ENCODE results near the gene RABGAP1L. TPM values are rescaled to one million over a fixed set of nuclear protein-coding genes. Genes with fewer than 3 reads are reported as not detected.
"Not testable (repeated sequence)": the region's sequence is repeated elsewhere in the genome, so short reads cannot be mapped to it uniquely, and the experiment has no call there.

Gene RABGAP1L
- total RNA-seq, 2 donors from 2014 or later: 53.4 to 101 TPM

GRCh38 chr1:174391716-174392115 is 232.4 kb downstream of the RABGAP1L start:
- DNase-seq (ENCODE audit: low spot score) (no peak), ATAC-seq (no peak)
- Mint-ChIP-seq H3K4me3 (no peak overlapping the region), H3K4me1 (ENCODE audit: low read depth in 2 of 2) (peaks cover 2 to 10% of the 10 kb centered on the region in 2 donors), H3K9me3 (no peaks in the 10 kb centered on the region), H3K36me3 (no peaks in the 10 kb centered on the region), H3K27ac (no peak overlapping the region), H3K27me3 (no peaks in the 10 kb centered on the region)

- peaks cover 16 to 21% of the 10 kb centered on the region in 2 donors for H3K4me1 Mint-ChIP-seq (ENCODE audit: low read depth in 2 of 2)
- H3K36me3 Mint-ChIP-seq: no peaks in the 10 kb centered on the region
- H3K9me3 Mint-ChIP-seq: no peaks in the 10 kb centered on the region
- DNase-seq (ENCODE audit: low spot score) (no peak), ATAC-seq (no peak)
- H3K27me3 Mint-ChIP-seq: no peaks in the 10 kb centered on the region
- no peak overlapping the region for H3K27ac Mint-ChIP-seq
- H3K4me3 Mint-ChIP-seq: no peak overlapping the region
Measured at GRCh38 chr1:174393885-174394284, 234.6 kb downstream of the RABGAP1L start.

DNA sequence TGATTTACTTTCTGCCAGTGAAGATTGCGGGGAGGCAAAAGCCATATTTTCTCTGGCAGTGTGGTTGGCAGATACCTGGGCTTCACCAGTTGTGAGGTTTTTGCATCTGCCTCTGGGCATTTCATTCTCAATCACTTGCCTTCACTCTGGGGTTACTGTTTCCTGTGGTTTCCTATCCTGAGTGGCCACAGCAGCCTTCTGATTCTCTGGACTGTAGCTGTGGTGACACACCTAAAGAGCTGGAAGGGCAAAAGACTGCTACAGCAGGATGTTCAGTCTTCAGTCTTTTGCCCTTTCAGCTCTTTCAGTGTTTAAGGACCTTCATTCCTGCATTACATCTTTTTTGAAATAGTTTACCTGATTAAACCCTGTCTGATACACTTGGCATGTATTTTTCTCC is 237.9 kb downstream of the RABGAP1L start:
- Mint-ChIP-seq H3K27me3 (no peaks in the 10 kb centered on the region), H3K9me3 (no peaks in the 10 kb centered on the region), H3K4me3 (peak overlapping the region; percentile 32), H3K36me3 (no peaks in the 10 kb centered on the region), H3K4me1 (ENCODE audit: low read depth in 2 of 2) (peaks cover 16 to 19% of the 10 kb centered on the region in 2 donors), H3K27ac (no peak overlapping the region)
- ATAC-seq (peak; percentile 67 to 79), DNase-seq (ENCODE audit: low spot score) (no peak)

GRCh38 chr1:174398246-174398645 is 238.9 kb downstream of the RABGAP1L start:
- no peak overlapping the region for H3K27ac Mint-ChIP-seq
- no peaks in the 10 kb centered on the region for H3K27me3 Mint-ChIP-seq
- H3K36me3 Mint-ChIP-seq: no peaks in the 10 kb centered on the region
- H3K4me3 Mint-ChIP-seq: no peak overlapping the region
- peak; percentile 45 to 74 for ATAC-seq
- H3K4me1 Mint-ChIP-seq (ENCODE audit: low read depth in 2 of 2): peaks cover 15 to 21% of the 10 kb centered on the region in 2 donors
- no peak for DNase-seq (ENCODE audit: low spot score)
- H3K9me3 Mint-ChIP-seq: no peaks in the 10 kb centered on the region

DNA sequence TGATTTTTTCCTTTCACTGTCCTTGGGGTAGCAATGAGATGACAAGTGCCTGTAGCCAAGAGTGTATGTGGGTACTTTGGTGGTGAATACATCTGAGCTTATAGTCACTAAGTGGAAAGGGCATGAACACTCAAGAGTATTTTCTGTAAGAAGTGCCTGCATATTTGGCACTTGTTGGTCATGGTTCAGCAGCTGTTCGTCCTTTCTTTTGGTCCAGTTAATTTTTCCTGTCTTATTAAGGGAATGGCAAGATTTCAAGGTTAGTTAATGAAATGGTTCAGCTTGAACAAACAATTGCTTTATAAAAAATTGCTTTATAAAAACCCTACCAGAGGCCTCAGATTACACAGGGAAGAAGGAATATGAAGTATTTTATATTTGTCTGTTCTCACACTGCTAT is 239.9 kb downstream of the RABGAP1L start:
- no peak overlapping the region for H3K4me3 Mint-ChIP-seq
- H3K9me3 Mint-ChIP-seq: no peaks in the 10 kb centered on the region
- no peak overlapping the region for H3K27ac Mint-ChIP-seq
- no peaks in the 10 kb centered on the region for H3K36me3 Mint-ChIP-seq
- H3K27me3 Mint-ChIP-seq: no peaks in the 10 kb centered on the region
- H3K4me1 Mint-ChIP-seq (ENCODE audit: low read depth in 2 of 2): peaks cover 15 to 21% of the 10 kb centered on the region in 2 donors
- ATAC-seq (no peak), DNase-seq (ENCODE audit: low spot score) (no peak)

- no peak for DNase-seq (ENCODE audit: low spot score)
- ATAC-seq: no peak
- Mint-ChIP-seq H3K27ac (no peak overlapping the region), H3K4me1 (ENCODE audit: low read depth in 2 of 2) (peaks cover 15 to 21% of the 10 kb centered on the region in 2 donors), H3K9me3 (no peaks in the 10 kb centered on the region), H3K27me3 (no peaks in the 10 kb centered on the region), H3K4me3 (no peak overlapping the region), H3K36me3 (no peaks in the 10 kb centered on the region)
Measured at GRCh38 chr1:174401075-174401474, 241.8 kb downstream of the RABGAP1L start.

GRCh38 chr1:174405219-174405618 is 245.9 kb downstream of the RABGAP1L start:
- Mint-ChIP-seq H3K27me3 (no peaks in the 10 kb centered on the region), H3K4me1 (ENCODE audit: low read depth in 2 of 2) (peaks cover 9 to 20% of the 10 kb centered on the region in 2 donors), H3K4me3 (no peak overlapping the region), H3K27ac (no peak overlapping the region), H3K36me3 (no peaks in the 10 kb centered on the region), H3K9me3 (no peaks in the 10 kb centered on the region)
- DNase-seq (ENCODE audit: low spot score) (no peak), ATAC-seq (no peak)

DNA sequence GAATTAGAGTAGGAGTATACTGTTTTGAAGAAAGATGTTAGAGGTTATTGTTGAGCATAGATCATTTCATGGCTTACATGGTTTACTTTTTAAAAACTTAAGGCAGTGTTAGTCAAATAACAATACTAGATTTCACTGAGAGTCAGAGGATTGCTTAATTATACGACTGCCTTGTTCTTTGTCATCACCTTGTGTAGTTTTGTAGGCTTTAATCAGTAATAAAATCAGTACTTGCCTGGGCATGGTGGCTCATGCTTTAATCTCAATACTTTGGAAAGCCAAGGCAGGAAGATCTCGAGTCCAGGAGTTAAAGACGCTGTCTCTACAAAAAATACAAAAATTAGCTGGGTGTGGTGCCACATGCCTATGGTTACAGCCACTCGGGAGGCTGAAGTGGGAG is 247.1 kb downstream of the RABGAP1L start:
- peaks cover 4% of the 10 kb centered on the region for H3K36me3 Mint-ChIP-seq
- no peak overlapping the region for H3K4me3 Mint-ChIP-seq
- H3K9me3 Mint-ChIP-seq: peaks cover 3% of the 10 kb centered on the region
- DNase-seq (ENCODE audit: low spot score): no peak
- no peak overlapping the region for H3K27ac Mint-ChIP-seq
- peaks cover 15 to 25% of the 10 kb centered on the region in 2 donors for H3K4me1 Mint-ChIP-seq (ENCODE audit: low read depth in 2 of 2)
- H3K27me3 Mint-ChIP-seq: no peaks in the 10 kb centered on the region
- no peak for ATAC-seq

GRCh38 chr1:174407665-174408064 is 248.3 kb downstream of the RABGAP1L start:
- peaks cover 8% of the 10 kb centered on the region for H3K36me3 Mint-ChIP-seq

DNA sequence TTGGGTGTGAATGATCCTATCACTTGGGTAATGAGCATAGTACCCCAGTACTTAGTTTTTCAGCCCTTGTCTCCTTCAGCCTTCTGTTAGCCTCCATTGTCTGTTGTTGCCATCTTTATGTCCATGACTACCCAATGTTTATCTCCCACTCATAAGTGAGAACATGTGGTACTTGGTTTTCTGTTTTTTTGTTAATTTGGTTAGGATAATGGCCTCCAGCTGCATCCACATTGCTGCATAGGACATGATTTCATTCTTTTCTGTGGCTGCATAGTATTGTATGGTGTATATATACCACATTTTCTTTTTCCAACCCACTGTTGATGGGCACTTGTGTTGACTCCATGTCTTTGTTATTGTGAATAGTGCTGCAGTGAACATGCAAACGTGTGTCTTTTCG is 248.8 kb downstream of the RABGAP1L start:
- H3K27me3 Mint-ChIP-seq: no peaks in the 10 kb centered on the region
- DNase-seq (ENCODE audit: low spot score) (no peak), ATAC-seq (no peak)
- H3K27ac Mint-ChIP-seq: no peak overlapping the region
- peaks cover 20 to 35% of the 10 kb centered on the region in 2 donors for H3K4me1 Mint-ChIP-seq (ENCODE audit: low read depth in 2 of 2)
- no peak overlapping the region for H3K4me3 Mint-ChIP-seq
- H3K9me3 Mint-ChIP-seq: peaks cover 12% of the 10 kb centered on the region
- H3K36me3 Mint-ChIP-seq: peaks cover 8% of the 10 kb centered on the region

More at GRCh38 chr1:174407665-174408064, 248.3 kb downstream of the RABGAP1L start:
- ATAC-seq (no peak), DNase-seq (ENCODE audit: low spot score) (no peak)
- Mint-ChIP-seq H3K4me1 (ENCODE audit: low read depth in 2 of 2) (peaks cover 25 to 35% of the 10 kb centered on the region in 2 donors), H3K27me3 (no peaks in the 10 kb centered on the region), H3K9me3 (peaks cover 12% of the 10 kb centered on the region), H3K4me3 (no peak overlapping the region), H3K27ac (no peak overlapping the region)

DNA sequence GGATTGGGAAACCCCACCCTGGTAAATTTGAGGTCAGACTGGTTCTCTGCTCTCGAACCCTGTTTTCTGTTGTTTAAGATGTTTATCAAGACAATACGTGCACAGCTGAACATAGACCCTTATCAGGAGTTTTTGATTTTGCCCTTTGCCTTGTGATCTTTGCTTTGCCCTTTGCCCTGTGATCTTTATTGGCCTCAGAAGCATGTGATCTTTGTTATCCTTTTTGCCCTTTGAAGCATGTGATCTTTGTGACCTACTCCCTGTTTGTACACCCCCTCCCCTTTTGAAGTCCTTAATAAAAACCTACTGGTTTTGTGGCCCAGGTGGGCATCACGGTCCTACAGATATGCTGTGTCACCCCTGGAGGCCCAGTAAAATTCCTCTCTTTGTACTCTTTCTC is 250.5 kb downstream of the RABGAP1L start:
- not testable (repeated sequence) for H3K27ac Mint-ChIP-seq

DNA sequence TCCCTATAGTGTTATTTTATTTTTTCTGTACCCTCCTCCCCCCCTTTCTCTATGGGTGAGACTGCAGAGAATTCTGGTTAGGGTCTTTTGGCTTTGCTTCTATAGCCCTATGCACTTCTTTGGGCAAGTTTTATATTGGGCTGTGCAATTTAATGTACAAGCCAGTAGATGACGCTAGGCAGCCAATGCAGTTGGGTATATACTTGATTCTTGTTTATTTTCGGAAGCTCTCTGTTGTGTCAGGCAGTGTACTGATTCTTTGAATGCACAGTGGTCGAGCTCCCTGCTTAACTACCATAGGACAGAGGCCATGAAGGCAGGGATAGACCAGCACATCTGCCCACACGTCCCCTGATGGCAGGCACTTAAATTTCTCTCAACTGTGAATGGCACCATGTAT is 254.3 kb downstream of the RABGAP1L start:
- H3K4me3 Mint-ChIP-seq: no peak overlapping the region
- no peaks in the 10 kb centered on the region for H3K27me3 Mint-ChIP-seq
- peaks cover 12% of the 10 kb centered on the region for H3K9me3 Mint-ChIP-seq
- ATAC-seq (no peak), DNase-seq (ENCODE audit: low spot score) (no peak)
- peaks cover 29 to 34% of the 10 kb centered on the region in 2 donors for H3K4me1 Mint-ChIP-seq (ENCODE audit: low read depth in 2 of 2)
- H3K27ac Mint-ChIP-seq: peak overlapping the region in 1 of 2 donors; percentile 65
- H3K36me3 Mint-ChIP-seq: peaks cover 8% of the 10 kb centered on the region

More for the DNA sequence above, 250.5 kb downstream of the RABGAP1L start:
- ATAC-seq; H3K36me3 Mint-ChIP-seq; DNase-seq (ENCODE audit: low spot score); H3K27me3 Mint-ChIP-seq; H3K4me3 Mint-ChIP-seq: not testable (repeated sequence)
- H3K9me3 Mint-ChIP-seq: peaks cover 12% of the 10 kb centered on the region
- peaks cover 32 to 44% of the 10 kb centered on the region in 2 donors for H3K4me1 Mint-ChIP-seq (ENCODE audit: low read depth in 2 of 2)

- H3K4me3 Mint-ChIP-seq: peak overlapping the region; percentile 83
- peak overlapping the region; percentile 44 to 65 for H3K27ac Mint-ChIP-seq
- no peak for DNase-seq (ENCODE audit: low spot score)
- H3K4me1 Mint-ChIP-seq (ENCODE audit: low read depth in 2 of 2): peaks cover 29 to 31% of the 10 kb centered on the region in 2 donors
- H3K9me3 Mint-ChIP-seq: peaks cover 12% of the 10 kb centered on the region
- H3K36me3 Mint-ChIP-seq: peaks cover 8% of the 10 kb centered on the region
- H3K27me3 Mint-ChIP-seq: no peaks in the 10 kb centered on the region
- no peak for ATAC-seq
Measured at GRCh38 chr1:174414203-174414602, 254.9 kb downstream of the RABGAP1L start.

DNA sequence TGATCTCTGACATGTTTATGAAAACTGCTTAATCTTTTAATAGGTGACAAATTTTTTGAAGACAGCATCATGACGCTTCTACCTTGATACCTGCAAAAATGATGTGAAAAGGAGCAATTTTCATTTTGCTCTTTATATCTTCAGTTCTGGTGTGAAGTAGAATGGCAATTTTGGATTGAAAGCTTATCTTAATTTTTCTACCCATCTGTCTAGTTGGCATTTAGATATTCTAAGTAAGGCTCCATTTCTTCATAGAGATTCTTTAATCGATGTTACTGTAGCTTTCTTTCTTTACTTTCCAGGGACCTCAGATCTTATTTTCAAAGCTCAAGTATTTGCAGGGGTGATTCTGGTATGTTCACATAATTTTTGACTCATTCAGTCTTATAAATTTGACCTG is 256.2 kb downstream of the RABGAP1L start:
- Mint-ChIP-seq H3K27me3 (no peaks in the 10 kb centered on the region), H3K4me1 (ENCODE audit: low read depth in 2 of 2) (peaks cover 28 to 29% of the 10 kb centered on the region in 2 donors), H3K27ac (no peak overlapping the region), H3K36me3 (peaks cover 8% of the 10 kb centered on the region), H3K9me3 (peaks cover 12% of the 10 kb centered on the region), H3K4me3 (no peak overlapping the region)
- no peak for DNase-seq (ENCODE audit: low spot score)
- ATAC-seq: no peak

DNA sequence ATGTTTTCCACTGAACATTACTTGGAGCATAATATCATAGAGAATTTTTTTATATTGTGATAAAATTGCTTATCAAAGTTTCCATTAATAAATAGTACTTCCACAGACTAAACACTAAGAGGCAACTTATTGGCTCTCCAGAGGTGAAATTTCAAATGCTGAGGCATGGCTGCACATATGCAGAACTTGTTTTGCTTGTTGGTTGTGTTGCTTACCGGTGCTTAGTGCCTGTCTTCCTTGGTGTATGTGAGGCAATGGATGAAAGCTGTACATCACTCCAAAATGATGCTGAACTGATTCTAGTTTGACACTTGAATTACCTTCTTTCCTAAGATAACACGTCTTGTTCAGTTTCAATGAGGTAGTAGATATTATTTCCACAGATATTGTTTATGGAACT is 258.6 kb downstream of the RABGAP1L start:
- H3K4me1 Mint-ChIP-seq (ENCODE audit: low read depth in 2 of 2): peaks cover 14 to 16% of the 10 kb centered on the region in 2 donors
- DNase-seq (ENCODE audit: low spot score) (no peak), ATAC-seq (no peak)
- H3K36me3 Mint-ChIP-seq: no peaks in the 10 kb centered on the region
- no peak overlapping the region for H3K27ac Mint-ChIP-seq
- H3K27me3 Mint-ChIP-seq: no peaks in the 10 kb centered on the region
- H3K9me3 Mint-ChIP-seq: no peaks in the 10 kb centered on the region
- H3K4me3 Mint-ChIP-seq: no peak overlapping the region

All from natural killer cell treated with Interleukin-12 subunit alpha and Interleukin-12 subunit beta and Interleukin-15 and Interleukin-18, amount 100 ng/mL, for 72 hours (primary cell).